K562 (cell line): Measurements from ENCODE around the gene BMS1. TPM values are rescaled to one million over a fixed set of nuclear protein-coding genes. Genes with fewer than 3 reads are reported as not detected.

Source experiments
- ARID4B ChIP-seq: sonication (generic); formaldehyde crosslinking; IDR thresholded peaks from 2 replicates; pipeline ENCODE4 v1.8.0; 2022; ENCODE audit warnings: mild to moderate bottlenecking, missing genetic modification reagents
- BACH1 ChIP-seq: fragments of 200-800 bp; sonication (Bioruptor generic); IDR thresholded peaks from 2 replicates; pipeline ENCODE4 v1.6.1; 2016; ENCODE audit warnings: missing genetic modification characterization, missing compliant biosample characterization
- E2F8 ChIP-seq: fragments of 450-650 bp; IDR thresholded peaks from 2 replicates; pipeline ENCODE4 v1.7.1; 2018; ENCODE audit warnings: mild to moderate bottlenecking, low read depth; ENCODE audit not compliant: partially characterized antibody
- FOS ChIP-seq: IDR thresholded peaks from 3 replicates; pipeline ENCODE4 v1.6.1; 2011; ENCODE audit not compliant: insufficient read length; ENCODE audit errors: extremely low read depth
- KLF13 ChIP-seq: fragments of 450-650 bp; IDR thresholded peaks from 2 replicates; pipeline ENCODE4 v1.6.1; 2016; ENCODE audit warnings: missing genetic modification characterization, low read depth, mild to moderate bottlenecking, missing compliant biosample characterization, moderate library complexity, borderline replicate concordance
- NKRF ChIP-seq: fragments of 450-650 bp; IDR thresholded peaks from 2 replicates; pipeline ENCODE4 v1.6.1; 2016; ENCODE audit warnings: borderline replicate concordance
- SMAD4 ChIP-seq: fragments of 250-450 bp; sonication (Bioruptor Pico); conservative IDR thresholded peaks from 2 replicates; pipeline ENCODE4 v1.8.0; 2021; ENCODE audit warnings: inconsistent platforms, mild to moderate bottlenecking, moderate library complexity
- SRSF3 ChIP-seq: fragments of 200-400 bp; formaldehyde crosslinking; IDR thresholded peaks from 2 replicates; pipeline ENCODE4 v1.6.1; 2016; ENCODE audit warnings: mild to moderate bottlenecking, low read length, moderate library complexity; ENCODE audit not compliant: insufficient read depth
- TFAM ChIP-seq: fragments of 250-450 bp; sonication (Bioruptor Pico); conservative IDR thresholded peaks from 2 replicates; pipeline ENCODE4 v1.5.0; 2021; ENCODE audit warnings: mild to moderate bottlenecking, moderate library complexity
- THRB ChIP-seq: fragments of 450-650 bp; formaldehyde crosslinking; conservative IDR thresholded peaks from 2 replicates; pipeline ENCODE4 v1.4.0; 2022; ENCODE audit warnings: mild to moderate bottlenecking, missing genetic modification characterization
- ZEB2 ChIP-seq: fragments of 450-650 bp; IDR thresholded peaks from 2 replicates; pipeline ENCODE4 v1.6.1; 2016
- ZNF184 ChIP-seq: sonication (generic); formaldehyde crosslinking; IDR thresholded peaks from 2 replicates; pipeline ENCODE4 v1.5.0; 2020; ENCODE audit warnings: missing genetic modification reagents
- ZNF655 ChIP-seq: fragments of 250-450 bp; sonication (Bioruptor Pico); IDR thresholded peaks from 2 replicates; pipeline ENCODE4 v1.5.0; 2021
- ZNF830 ChIP-seq: fragments of 250-450 bp; sonication (Bioruptor Pico); IDR thresholded peaks from 2 replicates; pipeline ENCODE4 v1.5.0; 2021; ENCODE audit warnings: mild to moderate bottlenecking
- polyA plus RNA-seq, 8 experiments: library from polyadenylated mRNA; depleted of rRNA in 4 of 8; stranded (reverse) in 5 of 8; unstranded in 3 of 8; fragments of >200 nt; fragmentation: Nextera tagmentation in 2 of 8; fragmentation: Illumina TruSeq in 1 of 8; extraction: Ambion mirVana in 2 of 8; extraction: Trizol in 1 of 8; gene quantifications; 2 replicates each; pipeline versions ENCODE4 v1.2.1 to v1.2.3, GENCODE V29; 2011 to 2014; ENCODE audit warnings: inconsistent platforms in 1 of 8, missing spikeins in 1 of 8
- total RNA-seq, 7 experiments: library from RNA; depleted of rRNA in 6 of 7; stranded (reverse); fragments of >200 nt in 6 of 7; fragmentation: Illumina TruSeq in 2 of 7; extraction: Trizol in 2 of 7; gene quantifications; 2 replicates each; pipeline versions ENCODE4 v1.2.1 to v1.2.3, GENCODE V29; 2011 to 2021; ENCODE audit warnings: low replicate concordance in 1 of 7

The BMS1 gene
- total and polyA plus RNA-seq, 9 of the 15 experiments (the other 6 are each of a cell fraction or from before 2014, with no cell fraction given), result 11.1 to 46.9 (median 32.7) TPM

GRCh38 chr10:42782446-42783180, at the start of gene BMS1 (continued):
- TF ChIP-seq KLF13 (tag) (0 out of 2 replicates have a peak, but pooled peaks have one; percentile 44), TFAM (CRISPR knock-in tag) (no peak), FOS (no peak), SRSF3 (0 out of 2 replicates have a peak, but pooled peaks have one; percentile 12), E2F8 (peak; percentile 93), ARID4B (CRISPR knock-in tag) (peak; percentile 96), THRB (CRISPR knock-in tag) (peak; percentile 4; the same call in 1 of the 2 replicates), NKRF (peak; percentile 98), ZEB2 (peak; percentile 99), ZNF655 (no peak), ZNF830 (peak; percentile 92; the same call in 1 of the 2 replicates), ZNF184 (no peak), BACH1 (tag) (no peak), SMAD4 (CRISPR knock-in tag) (peak; percentile 76; the same call in 1 of the 2 replicates)
